Adrenal gland (tissue), 5 donors: ENCODE results near the gene CDH4.

Experiments used
- POLR2A ChIP-seq, 2 donors: fragments of 450-650 bp; IDR thresholded peaks; one replicate each; pipeline ENCODE4 v1.6.1; 2017; ENCODE audit warnings: antibody characterized with exemption in 2 of 2, mild to moderate bottlenecking in 2 of 2, moderate library complexity in 1 of 2
- TF ChIP-seq, protein P1 (sequence below), 6 experiments: fragments of 450-650 bp in 4 of 6; fragments of 200-600 bp in 2 of 6; sonication (generic) in 1 of 6; IDR thresholded peaks; 1 replicate in 5 of 6; 2 replicates in 1 of 6; pipeline versions ENCODE4 v1.5.1 to v1.8.0; 2016 to 2021; ENCODE audit warnings: antibody characterized with exemption in 6 of 6, mild to moderate bottlenecking in 2 of 6, moderate library complexity in 1 of 6
- donor health status: DM: no; HTN: no; CAD: no.

DNA sequence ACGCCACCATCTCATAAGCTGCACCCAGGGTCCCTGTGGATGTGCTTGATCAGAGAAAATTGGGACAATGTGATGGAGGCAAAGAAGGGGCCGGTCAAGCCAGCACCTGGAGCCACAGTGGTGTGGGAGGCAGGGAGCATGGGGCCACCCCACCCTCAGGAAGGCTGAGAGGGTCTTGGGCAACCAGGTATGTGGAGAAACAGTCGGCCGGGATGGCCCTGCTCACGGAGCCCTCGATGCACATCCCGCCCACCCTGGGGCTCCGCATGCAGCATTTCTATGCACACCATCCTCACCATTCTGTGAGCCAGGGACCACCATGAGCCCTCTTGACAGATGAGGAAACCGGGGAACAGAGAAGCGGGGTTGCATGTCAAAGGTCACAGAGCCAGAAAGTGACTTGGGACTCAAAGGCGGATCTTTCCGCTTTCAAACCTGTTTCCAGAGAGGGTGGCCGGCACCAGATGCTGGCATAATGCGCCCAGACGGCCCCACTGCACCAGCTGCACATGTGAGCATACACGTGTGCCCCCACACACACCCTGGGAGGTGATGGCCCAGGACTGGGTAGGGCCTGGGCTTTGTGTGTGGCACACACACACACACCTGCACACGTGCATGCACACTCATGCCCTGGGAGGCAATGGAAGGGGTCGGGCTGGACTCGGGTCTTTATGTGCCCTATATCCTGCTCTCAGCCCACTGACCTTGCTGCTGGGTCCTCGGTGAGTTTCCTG lies 415.2 kb downstream of the CDH4 start:
- TF ChIP-seq, protein P1, sequence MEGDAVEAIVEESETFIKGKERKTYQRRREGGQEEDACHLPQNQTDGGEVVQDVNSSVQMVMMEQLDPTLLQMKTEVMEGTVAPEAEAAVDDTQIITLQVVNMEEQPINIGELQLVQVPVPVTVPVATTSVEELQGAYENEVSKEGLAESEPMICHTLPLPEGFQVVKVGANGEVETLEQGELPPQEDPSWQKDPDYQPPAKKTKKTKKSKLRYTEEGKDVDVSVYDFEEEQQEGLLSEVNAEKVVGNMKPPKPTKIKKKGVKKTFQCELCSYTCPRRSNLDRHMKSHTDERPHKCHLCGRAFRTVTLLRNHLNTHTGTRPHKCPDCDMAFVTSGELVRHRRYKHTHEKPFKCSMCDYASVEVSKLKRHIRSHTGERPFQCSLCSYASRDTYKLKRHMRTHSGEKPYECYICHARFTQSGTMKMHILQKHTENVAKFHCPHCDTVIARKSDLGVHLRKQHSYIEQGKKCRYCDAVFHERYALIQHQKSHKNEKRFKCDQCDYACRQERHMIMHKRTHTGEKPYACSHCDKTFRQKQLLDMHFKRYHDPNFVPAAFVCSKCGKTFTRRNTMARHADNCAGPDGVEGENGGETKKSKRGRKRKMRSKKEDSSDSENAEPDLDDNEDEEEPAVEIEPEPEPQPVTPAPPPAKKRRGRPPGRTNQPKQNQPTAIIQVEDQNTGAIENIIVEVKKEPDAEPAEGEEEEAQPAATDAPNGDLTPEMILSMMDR (IDR thresholded peaks at IDR 0.05): no peak
- no peak for TF ChIP-seq POLR2A (IDR thresholded peaks at IDR 0.05)
